RWPE1 (cell line): ENCODE results near the gene GABPB1.

ENCODE experiments used
- CTCF ChIA-PET: fragments of 350-600 bp; sonication (Branson Sonifier 250); formaldehyde crosslinking; extraction: SDS; loops from one replicate; lab custom pipeline; 2021; lab: Yijun Ruan, JAX
- POLR2A ChIA-PET: fragments of 400-600 bp; formaldehyde crosslinking; extraction: SDS; loops from one replicate; lab custom pipeline; 2020; ENCODE audit warnings: antibody characterized with exemption; ENCODE audit not compliant: low non-redundant PET; lab: Yijun Ruan, JAX
- DNase-seq: peaks from one replicate; pipeline ENCODE4 v3.0.0; 2012; ENCODE audit warnings: low spot score
- H3K27ac ChIP-seq: fragments of 450-650 bp; 2 replicates; pipeline ENCODE4 v1.5.1; 2017
- CTCF ChIP-seq: fragments of 450-650 bp; conservative IDR thresholded peaks from 2 replicates; pipeline ENCODE4 v1.5.1; 2017; ENCODE audit warnings: low read depth, mild to moderate bottlenecking

The GABPB1 gene

GRCh38 chr15:50235794-50236193 lies 119.2 kb downstream of the GABPB1 start:
- DNase-seq, result no peak
- ChIA-PET POLR2A (no interaction called here), CTCF (no interaction called here)
- H3K27ac ChIP-seq, result no peak overlapping the region
- TF ChIP-seq CTCF, result no peak

GRCh38 chr15:50234764-50235163 lies 120.2 kb downstream of the GABPB1 start:
- CTCF ChIA-PET, result interaction anchor here (0.6 to 0.7 kb wide), 4 partner anchors 153 to 1479 kb away, joined by 3 to 5 read pairs (median 4); no protein-coding TSS in a partner anchor
- POLR2A ChIA-PET, result no interaction called here
- H3K27ac ChIP-seq, result no peak overlapping the region
- TF ChIP-seq CTCF, result no peak
- no peak for DNase-seq

GRCh38 chr15:50233192-50233736 lies 121.7 kb downstream of the GABPB1 start:
- DNase-seq, result no peak
- TF ChIP-seq CTCF, result no peak
- CTCF ChIA-PET, result interaction anchor here (0.6 to 0.7 kb wide), 2 partner anchors 321 to 1885 kb away, joined by 4 to 8 read pairs; no protein-coding TSS in a partner anchor
- POLR2A ChIA-PET, result no interaction called here
- no peak overlapping the region for H3K27ac ChIP-seq

- POLR2A ChIA-PET, result no interaction called here
- CTCF ChIA-PET, result no interaction called here
- no peak for DNase-seq
- H3K27ac ChIP-seq, result no peak overlapping the region
- TF ChIP-seq CTCF, result no peak
These were observed 122.2 kb downstream of the GABPB1 start for GRCh38 chr15:50232791-50233190.

- no peak for DNase-seq
- TF ChIP-seq CTCF, result no peak
- H3K27ac ChIP-seq, result no peak overlapping the region
- ChIA-PET CTCF (no interaction called here), POLR2A (no interaction called here)
These were observed 123.2 kb downstream of the GABPB1 start for GRCh38 chr15:50231761-50232160.

- ChIA-PET CTCF (interaction anchor here (0.6 to 0.9 kb wide), 2 partner anchors 9 to 78 kb away, joined by 4 read pairs; no protein-coding TSS in a partner anchor), POLR2A (no interaction called here)
- TF ChIP-seq CTCF, result no peak
- DNase-seq, result no peak
- no peak overlapping the region for H3K27ac ChIP-seq
These were observed 125.7 kb downstream of the GABPB1 start for GRCh38 chr15:50229336-50229735.
